Astrocyte (in vitro differentiated cells and primary cell): Measurements from ENCODE around the gene SIK3.

Experiments used
- CTCF ChIP-seq: IDR thresholded peaks from 2 replicates; pipeline ENCODE4 v1.5.1; 2011; ENCODE audit warnings: low read depth, mild to moderate bottlenecking, inconsistent platforms, low read length, moderate library complexity; ENCODE audit not compliant: insufficient read depth
- EZH2 ChIP-seq: IDR thresholded peaks from 2 replicates; pipeline ENCODE4 v1.6.1; 2012; ENCODE audit warnings: mild to moderate bottlenecking, low read length, inconsistent platforms; ENCODE audit not compliant: insufficient read depth

GRCh38 chr11:116984186-116984585 is 114.0 kb downstream of the SIK3 start:
- TF ChIP-seq CTCF (no peak), EZH2 (no peak)
